Mesenchymal stem cell (in vitro differentiated cells and primary cell): Measurements from ENCODE around the gene MAT2B.
A peak's percentile ranks its signal among the peaks of the same experiment; 100 is the strongest.

Experiments used
- DNase-seq: peaks from one replicate; pipeline ENCODE4 v3.0.0-alpha.2; 2013
- H2AFZ ChIP-seq: one replicate; pipeline ENCODE4 v1.6.1; 2013; ENCODE audit warnings: low read depth, mild to moderate bottlenecking, control low read depth, inconsistent platforms, low read length, moderate library complexity
- H2AK5ac ChIP-seq: 2 replicates; pipeline ENCODE4 v1.6.1; 2013; ENCODE audit warnings: low read length, moderate library complexity, mild to moderate bottlenecking, inconsistent platforms; ENCODE audit not compliant: severe bottlenecking
- H2BK120ac ChIP-seq: one replicate; pipeline ENCODE4 v1.6.1; 2013; ENCODE audit warnings: low read depth, mild to moderate bottlenecking, inconsistent platforms, low read length, moderate library complexity
- H2BK12ac ChIP-seq, 2 experiments: one replicate each; pipeline ENCODE4 v1.6.1; 2013; ENCODE audit warnings: inconsistent platforms in 2 of 2, low read length in 2 of 2, mild to moderate bottlenecking in 2 of 2, moderate library complexity in 2 of 2, control low read depth in 1 of 2
- H2BK15ac ChIP-seq: one replicate; pipeline ENCODE4 v1.6.1; 2013; ENCODE audit warnings: mild to moderate bottlenecking, low read depth, inconsistent platforms; ENCODE audit not compliant: poor library complexity, severe bottlenecking
- H2BK5ac ChIP-seq: 2 replicates; pipeline ENCODE4 v1.6.1; 2013; ENCODE audit warnings: low read depth, mild to moderate bottlenecking, low read length, control low read depth, inconsistent platforms; ENCODE audit not compliant: poor library complexity, severe bottlenecking
- H3K14ac ChIP-seq, 2 experiments: one replicate each; pipeline ENCODE4 v1.6.1; 2013; ENCODE audit warnings: inconsistent platforms in 2 of 2, low read length in 2 of 2, control low read depth in 1 of 2, mild to moderate bottlenecking in 1 of 2, moderate library complexity in 1 of 2
- H3K18ac ChIP-seq, 2 experiments: one replicate each; pipeline ENCODE4 v1.6.1; 2013; ENCODE audit warnings: inconsistent platforms in 2 of 2, low read length in 2 of 2, control low read depth in 1 of 2, low read depth in 1 of 2, mild to moderate bottlenecking in 1 of 2
- H3K23ac ChIP-seq, 2 experiments: one replicate each; pipeline ENCODE4 v1.6.1; 2013; ENCODE audit warnings: inconsistent platforms in 2 of 2, low read length in 2 of 2, mild to moderate bottlenecking in 2 of 2, moderate library complexity in 2 of 2, control low read depth in 1 of 2
- H3K27ac ChIP-seq: 2 replicates; pipeline ENCODE4 v1.5.1; 2013; ENCODE audit warnings: mild to moderate bottlenecking, moderate library complexity, low read length, control low read depth, inconsistent platforms; ENCODE audit not compliant: poor library complexity, severe bottlenecking
- H3K27me3 ChIP-seq, 2 experiments: 2 replicates each; pipeline versions ENCODE4 v1.6.1 to v1.7.0; 2013; ENCODE audit warnings: low read length in 2 of 2, mild to moderate bottlenecking in 2 of 2, moderate library complexity in 2 of 2, control low read depth in 1 of 2, inconsistent platforms in 1 of 2; ENCODE audit not compliant: control insufficient read depth in 1 of 2, insufficient read depth in 1 of 2
- H3K36me3 ChIP-seq, 2 experiments: 2 replicates each; pipeline versions ENCODE4 v1.6.1 to v1.7.0; 2013; ENCODE audit warnings: low read length in 2 of 2, control low read depth in 1 of 2, inconsistent platforms in 1 of 2, low read depth in 1 of 2, mild to moderate bottlenecking in 1 of 2; ENCODE audit not compliant: insufficient read depth in 2 of 2, control insufficient read depth in 1 of 2
- H3K4ac ChIP-seq, 2 experiments: one replicate each; pipeline ENCODE4 v1.6.1; 2013; ENCODE audit warnings: inconsistent platforms in 2 of 2, low read length in 2 of 2, mild to moderate bottlenecking in 2 of 2, moderate library complexity in 2 of 2, control low read depth in 1 of 2, low read depth in 1 of 2
- H3K4me1 ChIP-seq: 2 replicates; pipeline ENCODE4 v1.6.1; 2013; ENCODE audit warnings: low read depth, low read length, control low read depth; ENCODE audit not compliant: control insufficient read depth, insufficient read depth
- H3K4me2 ChIP-seq: 2 replicates; pipeline ENCODE4 v1.6.1; 2013; ENCODE audit warnings: low read length, mild to moderate bottlenecking, inconsistent platforms; ENCODE audit not compliant: poor library complexity, severe bottlenecking
- H3K4me3 ChIP-seq, 2 experiments: 2 replicates each; pipeline versions ENCODE4 v1.5.1 to v1.7.0; 2013; ENCODE audit warnings: low read length in 2 of 2, mild to moderate bottlenecking in 2 of 2, control low read depth in 1 of 2, low read depth in 1 of 2; ENCODE audit not compliant: insufficient read depth in 1 of 2
- H3K79me1 ChIP-seq: replicated peaks from 2 replicates; pipeline ENCODE4 v1.6.1; 2013; ENCODE audit warnings: mild to moderate bottlenecking, control low read depth, low read length, inconsistent platforms; ENCODE audit not compliant: poor library complexity, severe bottlenecking
- H3K9ac ChIP-seq: 2 replicates; pipeline ENCODE4 v1.7.0; 2013; ENCODE audit warnings: mild to moderate bottlenecking, low read length, moderate library complexity
- H3K9me3 ChIP-seq: 2 replicates; pipeline ENCODE4 v1.7.0; 2013; ENCODE audit warnings: mild to moderate bottlenecking, low read length; ENCODE audit not compliant: control insufficient read depth
- H4K8ac ChIP-seq: one replicate; pipeline ENCODE4 v1.6.1; 2013; ENCODE audit warnings: inconsistent platforms, mild to moderate bottlenecking, low read length, moderate library complexity
- H4K91ac ChIP-seq: one replicate; pipeline ENCODE4 v1.6.1; 2013; ENCODE audit warnings: mild to moderate bottlenecking, low read length, inconsistent platforms
- WGBS: methylation state at CpG from one replicate; pipeline ENCODE4 v1.1.7; 2013; ENCODE audit warnings: mixed read lengths; 5-methylcytosine and 5-hydroxymethylcytosine counted together

MAT2B gene

DNA sequence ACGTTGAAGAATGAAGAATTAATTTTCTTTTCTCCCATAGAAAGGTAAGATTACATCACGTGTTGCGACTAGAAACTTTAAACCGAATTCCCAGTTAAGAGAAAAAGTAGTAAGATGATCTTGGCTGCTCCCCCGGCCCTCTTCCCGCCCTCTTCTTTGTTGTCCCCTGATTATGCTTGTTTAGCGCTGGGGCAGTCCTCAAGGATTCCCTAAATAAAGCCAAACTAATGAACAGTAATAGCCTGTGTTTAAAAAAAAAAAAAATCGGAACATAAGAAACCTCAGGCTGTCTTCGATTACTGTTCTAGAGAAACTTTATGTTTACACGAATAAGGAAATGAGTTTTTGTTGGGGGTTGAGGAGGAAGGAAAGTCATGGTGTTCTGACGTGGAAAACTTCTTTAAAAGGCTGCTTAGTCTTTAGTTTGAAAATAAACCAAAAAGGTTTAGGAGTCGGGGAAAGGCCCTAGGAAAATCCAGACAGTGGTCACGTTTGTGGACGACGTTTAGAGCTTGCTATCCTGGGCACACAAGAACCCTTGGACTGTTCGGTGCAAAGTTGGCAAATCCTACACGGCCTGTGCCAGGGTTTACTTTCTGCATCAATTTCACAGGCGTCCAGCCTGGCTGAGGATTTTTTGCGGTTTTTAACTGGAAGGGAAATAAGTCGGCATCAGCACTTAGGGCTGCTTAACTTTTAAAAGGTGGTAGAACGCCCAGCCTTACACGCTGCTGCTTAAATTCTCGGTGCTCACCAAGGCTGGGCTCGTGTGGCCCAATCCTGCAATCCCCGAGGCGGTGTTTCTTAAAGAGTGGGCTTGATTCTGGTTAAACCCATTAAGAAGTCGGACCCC is 1.1 kb upstream of the MAT2B start:
- 1% methylated on average over 18 of the region's 27 CpGs for WGBS
- no peak overlapping the region for H2AFZ ChIP-seq
- no peak overlapping the region for H2AK5ac ChIP-seq

GRCh38 chr5:163505049-163505367 is 411 bp upstream of the MAT2B start:
- H3K36me3 ChIP-seq, result peaks cover 0 to 2% of the 10 kb centered on the region in 2 experiments
- peak overlapping the region; percentile 93 for H3K4me2 ChIP-seq
- no peaks in the 10 kb centered on the region for H3K27me3 ChIP-seq
- WGBS, result 0% methylated on average over 7 of the region's 7 CpGs
- H4K91ac ChIP-seq, result no peak overlapping the region
- peak overlapping the region; percentile 94 for H3K9ac ChIP-seq
- H3K4ac ChIP-seq, result peak overlapping the region in 1 of 2 experiments; percentile 61
- no peak overlapping the region for H2AFZ ChIP-seq
- H2BK5ac ChIP-seq, result no peak overlapping the region
- H2BK12ac ChIP-seq, result no peak overlapping the region
- no peak overlapping the region for H2BK120ac ChIP-seq
- no peak overlapping the region for H3K14ac ChIP-seq
- H3K9me3 ChIP-seq, result no peaks in the 10 kb centered on the region
- no peak for DNase-seq
- no peak overlapping the region for H4K8ac ChIP-seq
- H3K4me3 ChIP-seq, result peak overlapping the region in 1 of 2 experiments; percentile 89
- no peak overlapping the region for H2AK5ac ChIP-seq
- H3K27ac ChIP-seq, result peak overlapping the region; percentile 87
- peaks cover 1% of the 10 kb centered on the region for H3K4me1 ChIP-seq
- H3K23ac ChIP-seq, result no peak overlapping the region
- no peak overlapping the region for H2BK15ac ChIP-seq
- H3K79me1 ChIP-seq, result no peaks in the 10 kb centered on the region
- H3K18ac ChIP-seq, result peak overlapping the region in 1 of 2 experiments; percentile 83

More for the DNA sequence above, 1.1 kb upstream of the MAT2B start:
- Histone ChIP-seq H3K23ac (peak overlapping the region in 1 of 2 experiments; percentile 40), H3K4me2 (peak overlapping the region; percentile 93), H3K36me3 (peaks cover 0 to 2% of the 10 kb centered on the region in 2 experiments), H2BK15ac (no peak overlapping the region), H3K14ac (peak overlapping the region in 1 of 2 experiments; percentile 74), H2BK120ac (peak overlapping the region; percentile 8), H3K9me3 (no peaks in the 10 kb centered on the region), H3K4me1 (peaks cover 1% of the 10 kb centered on the region), H3K27me3 (no peaks in the 10 kb centered on the region), H2BK5ac (peak overlapping the region; percentile 73), H3K4me3 (peak overlapping the region in 1 of 2 experiments; percentile 89), H3K9ac (peak overlapping the region; percentile 94), H3K27ac (peak overlapping the region; percentile 87), H3K18ac (peak overlapping the region; percentile 85 to 86), H2BK12ac (no peak overlapping the region), H4K91ac (no peak overlapping the region), H3K79me1 (no peaks in the 10 kb centered on the region), H4K8ac (peak overlapping the region; percentile 77), H3K4ac (peak overlapping the region in 1 of 2 experiments; percentile 97)
- DNase-seq, result peak; percentile 80

DNA sequence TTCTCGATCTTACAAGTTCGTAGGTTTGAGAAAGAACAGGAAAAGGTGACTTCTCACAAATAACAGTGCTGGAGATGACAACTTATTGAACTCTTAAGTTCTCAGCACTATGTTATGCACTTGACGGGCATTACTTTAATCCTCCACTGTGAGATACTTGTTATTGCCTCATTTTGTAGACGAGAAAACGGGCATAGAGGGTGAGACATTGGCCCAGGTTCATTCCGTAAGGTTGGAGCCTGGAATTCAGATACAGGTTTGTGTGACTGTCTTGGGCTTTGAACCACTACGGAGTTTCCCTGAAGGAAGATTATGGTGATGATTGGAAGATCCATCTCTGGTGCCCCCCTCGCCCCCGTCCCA is 657 bp downstream of the MAT2B start:
- Histone ChIP-seq H4K91ac (no peak overlapping the region), H3K27me3 (no peaks in the 10 kb centered on the region), H3K9me3 (no peaks in the 10 kb centered on the region), H2BK15ac (no peak overlapping the region), H3K27ac (peak overlapping the region; percentile 89), H2BK120ac (no peak overlapping the region), H2AFZ (no peak overlapping the region), H2BK5ac (no peak overlapping the region), H3K36me3 (peaks cover 0 to 2% of the 10 kb centered on the region in 2 experiments), H3K14ac (no peak overlapping the region), H3K4ac (no peak overlapping the region), H3K23ac (no peak overlapping the region), H2BK12ac (no peak overlapping the region), H4K8ac (no peak overlapping the region), H3K9ac (peak overlapping the region; percentile 94), H2AK5ac (no peak overlapping the region), H3K79me1 (no peaks in the 10 kb centered on the region), H3K4me1 (peaks cover 1% of the 10 kb centered on the region), H3K4me2 (peak overlapping the region; percentile 92), H3K18ac (peak overlapping the region in 1 of 2 experiments; percentile 60), H3K4me3 (peak overlapping the region; percentile 56 to 89)
- no peak for DNase-seq
- 0% methylated on average over 5 of the region's 9 CpGs for WGBS

DNA sequence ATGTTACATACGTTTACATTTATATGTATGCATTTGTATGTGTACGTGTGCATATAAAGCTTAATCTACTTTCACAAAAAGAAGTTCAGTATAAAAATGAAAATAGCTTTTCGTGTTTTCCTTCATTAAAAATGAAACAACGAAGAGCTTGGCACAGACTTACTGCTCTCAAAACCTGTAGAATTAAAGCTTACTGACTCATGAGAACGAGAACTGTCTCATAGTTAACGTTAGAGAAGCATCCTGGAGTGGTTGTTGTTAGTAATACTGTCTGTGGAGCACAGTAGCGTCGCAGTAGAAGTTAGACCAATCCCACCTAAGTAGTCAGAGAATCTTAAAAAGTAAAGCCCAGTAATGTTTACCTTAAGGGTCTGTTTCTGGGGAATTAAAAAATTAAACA is 1.3 kb downstream of the MAT2B start:
- WGBS, result 29% methylated on average over 2 of the region's 8 CpGs

More for the DNA sequence above, 1.3 kb downstream of the MAT2B start:
- Histone ChIP-seq H2BK5ac (no peak overlapping the region), H2AK5ac (no peak overlapping the region), H4K8ac (no peak overlapping the region), H2BK15ac (no peak overlapping the region), H2AFZ (no peak overlapping the region), H3K4me2 (peak overlapping the region; percentile 92), H2BK12ac (no peak overlapping the region), H3K9me3 (no peaks in the 10 kb centered on the region), H3K4me3 (peak overlapping the region in 1 of 2 experiments; percentile 89), H3K14ac (no peak overlapping the region), H3K4ac (no peak overlapping the region), H3K36me3 (peaks cover under 1 to 2% of the 10 kb centered on the region in 2 experiments), H4K91ac (no peak overlapping the region), H3K79me1 (no peaks in the 10 kb centered on the region), H3K27me3 (no peaks in the 10 kb centered on the region), H2BK120ac (no peak overlapping the region), H3K18ac (no peak overlapping the region), H3K4me1 (peaks cover 1% of the 10 kb centered on the region), H3K9ac (peak overlapping the region; percentile 94), H3K23ac (no peak overlapping the region), H3K27ac (no peak overlapping the region)
- DNase-seq, result peak; percentile 61
